Neural cell (in vitro differentiated cells): Measurements from ENCODE around the gene PLEKHA5.

Source experiments
- EP300 ChIP-seq: fragments of 450-650 bp; conservative IDR thresholded peaks from 2 replicates; pipeline ENCODE4 v1.6.1; 2014; ENCODE audit warnings: antibody characterized with exemption, mild to moderate bottlenecking, moderate library complexity; ENCODE audit not compliant: poor library complexity, severe bottlenecking
- EZH2 ChIP-seq: fragments of 200-600, 300-800 bp; shearing (Covaris generic), sonication (generic); IDR thresholded peaks from 2 replicates; pipeline ENCODE4 v1.6.1; 2014; ENCODE audit warnings: antibody characterized with exemption, low read length, borderline replicate concordance, mild to moderate bottlenecking; ENCODE audit not compliant: insufficient read depth, poor library complexity, severe bottlenecking
- TAF1 ChIP-seq: IDR thresholded peaks from 2 replicates; pipeline ENCODE4 v1.6.1; 2012; ENCODE audit warnings: low read depth
- TF ChIP-seq, protein P1 (sequence below): IDR thresholded peaks from 2 replicates; pipeline ENCODE4 v1.6.1; 2012; ENCODE audit warnings: borderline replicate concordance
- TF ChIP-seq, protein P2 (sequence below): fragments of 450-650 bp; IDR thresholded peaks from 2 replicates; pipeline ENCODE4 v1.5.1; 2014; ENCODE audit warnings: antibody characterized with exemption, mild to moderate bottlenecking, moderate library complexity; ENCODE audit not compliant: poor library complexity, severe bottlenecking

DNA sequence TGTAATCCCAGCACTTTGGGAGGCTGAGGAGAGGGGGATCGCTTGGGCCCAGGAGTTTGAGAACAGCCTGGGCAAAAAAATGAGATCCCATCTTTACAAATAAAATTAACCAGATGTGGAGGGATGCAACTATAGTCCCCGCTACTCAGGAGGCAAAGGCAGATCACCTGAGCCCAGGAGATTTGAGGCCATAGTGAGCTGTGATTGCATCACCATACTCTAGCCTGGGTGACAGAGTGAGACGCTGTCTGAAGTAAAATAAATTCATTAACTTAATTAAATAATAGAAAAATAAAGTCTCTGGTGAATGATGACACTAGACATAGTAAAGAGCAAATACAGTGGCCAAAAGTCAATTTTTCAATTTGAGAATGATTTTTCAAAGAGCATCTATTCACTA is 16.1 kb upstream of the PLEKHA5 start:
- TF ChIP-seq, protein P1, sequence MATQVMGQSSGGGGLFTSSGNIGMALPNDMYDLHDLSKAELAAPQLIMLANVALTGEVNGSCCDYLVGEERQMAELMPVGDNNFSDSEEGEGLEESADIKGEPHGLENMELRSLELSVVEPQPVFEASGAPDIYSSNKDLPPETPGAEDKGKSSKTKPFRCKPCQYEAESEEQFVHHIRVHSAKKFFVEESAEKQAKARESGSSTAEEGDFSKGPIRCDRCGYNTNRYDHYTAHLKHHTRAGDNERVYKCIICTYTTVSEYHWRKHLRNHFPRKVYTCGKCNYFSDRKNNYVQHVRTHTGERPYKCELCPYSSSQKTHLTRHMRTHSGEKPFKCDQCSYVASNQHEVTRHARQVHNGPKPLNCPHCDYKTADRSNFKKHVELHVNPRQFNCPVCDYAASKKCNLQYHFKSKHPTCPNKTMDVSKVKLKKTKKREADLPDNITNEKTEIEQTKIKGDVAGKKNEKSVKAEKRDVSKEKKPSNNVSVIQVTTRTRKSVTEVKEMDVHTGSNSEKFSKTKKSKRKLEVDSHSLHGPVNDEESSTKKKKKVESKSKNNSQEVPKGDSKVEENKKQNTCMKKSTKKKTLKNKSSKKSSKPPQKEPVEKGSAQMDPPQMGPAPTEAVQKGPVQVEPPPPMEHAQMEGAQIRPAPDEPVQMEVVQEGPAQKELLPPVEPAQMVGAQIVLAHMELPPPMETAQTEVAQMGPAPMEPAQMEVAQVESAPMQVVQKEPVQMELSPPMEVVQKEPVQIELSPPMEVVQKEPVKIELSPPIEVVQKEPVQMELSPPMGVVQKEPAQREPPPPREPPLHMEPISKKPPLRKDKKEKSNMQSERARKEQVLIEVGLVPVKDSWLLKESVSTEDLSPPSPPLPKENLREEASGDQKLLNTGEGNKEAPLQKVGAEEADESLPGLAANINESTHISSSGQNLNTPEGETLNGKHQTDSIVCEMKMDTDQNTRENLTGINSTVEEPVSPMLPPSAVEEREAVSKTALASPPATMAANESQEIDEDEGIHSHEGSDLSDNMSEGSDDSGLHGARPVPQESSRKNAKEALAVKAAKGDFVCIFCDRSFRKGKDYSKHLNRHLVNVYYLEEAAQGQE: no peak
- TF ChIP-seq, protein P2, sequence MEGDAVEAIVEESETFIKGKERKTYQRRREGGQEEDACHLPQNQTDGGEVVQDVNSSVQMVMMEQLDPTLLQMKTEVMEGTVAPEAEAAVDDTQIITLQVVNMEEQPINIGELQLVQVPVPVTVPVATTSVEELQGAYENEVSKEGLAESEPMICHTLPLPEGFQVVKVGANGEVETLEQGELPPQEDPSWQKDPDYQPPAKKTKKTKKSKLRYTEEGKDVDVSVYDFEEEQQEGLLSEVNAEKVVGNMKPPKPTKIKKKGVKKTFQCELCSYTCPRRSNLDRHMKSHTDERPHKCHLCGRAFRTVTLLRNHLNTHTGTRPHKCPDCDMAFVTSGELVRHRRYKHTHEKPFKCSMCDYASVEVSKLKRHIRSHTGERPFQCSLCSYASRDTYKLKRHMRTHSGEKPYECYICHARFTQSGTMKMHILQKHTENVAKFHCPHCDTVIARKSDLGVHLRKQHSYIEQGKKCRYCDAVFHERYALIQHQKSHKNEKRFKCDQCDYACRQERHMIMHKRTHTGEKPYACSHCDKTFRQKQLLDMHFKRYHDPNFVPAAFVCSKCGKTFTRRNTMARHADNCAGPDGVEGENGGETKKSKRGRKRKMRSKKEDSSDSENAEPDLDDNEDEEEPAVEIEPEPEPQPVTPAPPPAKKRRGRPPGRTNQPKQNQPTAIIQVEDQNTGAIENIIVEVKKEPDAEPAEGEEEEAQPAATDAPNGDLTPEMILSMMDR: no peak
- TF ChIP-seq EP300: no peak
- TF ChIP-seq EZH2: no peak
- TF ChIP-seq TAF1: no peak
